ENCODE results near the gene DYNLT1.

Gene DYNLT1

GRCh38 chr6:158597565-158597964, 47.0 kb downstream of the DYNLT1 start:
- DNase-seq (ENCODE audit: low read depth), result no peak

GRCh38 chr6:158596861-158597260, 47.7 kb downstream of the DYNLT1 start:
- no peak for DNase-seq (ENCODE audit: low read depth)

GRCh38 chr6:158595223-158595622, 49.3 kb downstream of the DYNLT1 start:
- DNase-seq (ENCODE audit: low read depth), result peak; percentile 46

- no peak for DNase-seq (ENCODE audit: low read depth)
Observed at GRCh38 chr6:158593670-158594069, 50.9 kb downstream of the DYNLT1 start.

GRCh38 chr6:158591810-158592209, 52.7 kb downstream of the DYNLT1 start:
- DNase-seq (ENCODE audit: low read depth), result no peak

GRCh38 chr6:158591134-158591809, 53.3 kb downstream of the DYNLT1 start:
- DNase-seq (ENCODE audit: low read depth), result no peak

- DNase-seq (ENCODE audit: low read depth), result no peak
Observed at GRCh38 chr6:158589366-158589765, 55.2 kb downstream of the DYNLT1 start.

- DNase-seq (ENCODE audit: low read depth), result no peak
Observed at GRCh38 chr6:158586652-158587051, 57.9 kb downstream of the DYNLT1 start.

Measured in ELR (cell line).